Measurements from ENCODE around the gene MOV10. TPM values are rescaled to one million over a fixed set of nuclear protein-coding genes. Genes with fewer than 3 reads are reported as not detected.

The MOV10 gene, protein sequence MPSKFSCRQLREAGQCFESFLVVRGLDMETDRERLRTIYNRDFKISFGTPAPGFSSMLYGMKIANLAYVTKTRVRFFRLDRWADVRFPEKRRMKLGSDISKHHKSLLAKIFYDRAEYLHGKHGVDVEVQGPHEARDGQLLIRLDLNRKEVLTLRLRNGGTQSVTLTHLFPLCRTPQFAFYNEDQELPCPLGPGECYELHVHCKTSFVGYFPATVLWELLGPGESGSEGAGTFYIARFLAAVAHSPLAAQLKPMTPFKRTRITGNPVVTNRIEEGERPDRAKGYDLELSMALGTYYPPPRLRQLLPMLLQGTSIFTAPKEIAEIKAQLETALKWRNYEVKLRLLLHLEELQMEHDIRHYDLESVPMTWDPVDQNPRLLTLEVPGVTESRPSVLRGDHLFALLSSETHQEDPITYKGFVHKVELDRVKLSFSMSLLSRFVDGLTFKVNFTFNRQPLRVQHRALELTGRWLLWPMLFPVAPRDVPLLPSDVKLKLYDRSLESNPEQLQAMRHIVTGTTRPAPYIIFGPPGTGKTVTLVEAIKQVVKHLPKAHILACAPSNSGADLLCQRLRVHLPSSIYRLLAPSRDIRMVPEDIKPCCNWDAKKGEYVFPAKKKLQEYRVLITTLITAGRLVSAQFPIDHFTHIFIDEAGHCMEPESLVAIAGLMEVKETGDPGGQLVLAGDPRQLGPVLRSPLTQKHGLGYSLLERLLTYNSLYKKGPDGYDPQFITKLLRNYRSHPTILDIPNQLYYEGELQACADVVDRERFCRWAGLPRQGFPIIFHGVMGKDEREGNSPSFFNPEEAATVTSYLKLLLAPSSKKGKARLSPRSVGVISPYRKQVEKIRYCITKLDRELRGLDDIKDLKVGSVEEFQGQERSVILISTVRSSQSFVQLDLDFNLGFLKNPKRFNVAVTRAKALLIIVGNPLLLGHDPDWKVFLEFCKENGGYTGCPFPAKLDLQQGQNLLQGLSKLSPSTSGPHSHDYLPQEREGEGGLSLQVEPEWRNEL
- total RNA-seq: 30.3 and 50.4 TPM in 2 replicates

DNA sequence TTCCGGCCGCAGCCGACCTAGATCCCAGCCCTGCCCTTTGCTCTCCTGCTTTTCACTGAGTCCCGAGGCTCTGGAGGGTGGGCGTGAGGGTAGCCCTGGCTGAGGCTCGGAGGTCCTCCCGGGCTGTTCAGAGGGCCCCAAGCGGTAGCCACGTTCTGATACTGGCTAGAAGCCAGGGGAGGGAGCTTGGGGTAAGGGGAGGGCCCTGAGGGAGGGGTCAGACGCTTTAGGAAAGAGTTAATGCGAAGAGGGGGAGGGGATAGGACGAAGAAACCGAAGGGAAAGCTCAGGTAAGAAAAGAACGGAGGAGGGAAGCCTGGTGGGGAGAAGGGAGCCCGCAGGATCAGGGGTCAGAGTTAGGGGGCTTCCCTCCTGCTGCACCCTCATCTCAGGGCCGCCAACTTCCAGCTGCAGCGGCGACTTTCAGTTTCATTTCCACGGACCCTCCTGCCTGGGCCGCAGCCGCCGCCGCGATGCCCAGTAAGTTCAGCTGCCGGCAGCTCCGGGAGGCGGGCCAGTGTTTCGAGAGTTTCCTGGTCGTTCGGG, at the start of gene MOV10:
MOV10 (plus strand) TSS at position 220 of the 546 bp plus-strand sequence; CDS start at position 474, 254 bp downstream.

DNA sequence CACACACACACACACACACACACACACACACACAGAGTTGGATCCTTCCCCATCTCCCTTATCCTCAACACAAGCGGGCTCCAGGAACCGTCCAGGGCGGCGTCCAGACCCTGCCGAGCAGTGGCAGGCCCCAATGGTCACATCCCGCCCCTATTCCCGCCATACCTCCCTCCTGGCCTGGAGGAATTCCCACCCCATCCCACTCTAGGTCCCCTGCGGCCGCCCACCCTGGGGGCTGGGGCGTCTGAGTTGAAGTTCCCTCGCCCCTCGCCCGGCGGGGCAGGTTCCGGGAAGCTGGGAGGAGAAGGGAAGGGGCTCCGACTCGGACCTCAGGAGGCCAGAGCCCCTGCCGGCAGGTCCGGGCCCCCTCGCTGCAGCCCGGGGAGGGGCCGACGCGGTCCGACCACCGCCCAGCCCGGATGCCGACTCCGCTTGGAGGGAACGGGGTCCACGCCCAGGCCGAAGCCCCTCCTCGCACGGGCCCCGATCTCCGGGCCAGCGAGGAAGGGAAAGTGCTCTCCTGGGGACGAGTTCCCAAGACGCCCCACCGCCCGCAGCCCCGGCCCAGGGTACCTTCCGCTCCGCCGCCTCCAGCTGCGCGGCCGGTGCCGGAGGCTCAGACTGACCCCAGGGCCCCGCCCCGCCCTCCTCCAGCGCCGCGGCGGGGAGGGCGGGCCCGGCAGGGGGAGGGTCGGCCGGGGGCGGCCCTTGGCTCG, 32.2 kb downstream of the MOV10 start, which contains the start of gene RHOC:
RHOC (minus strand) TSS at position 623 of the 716 bp plus-strand sequence. CDS start 3,328 bp downstream, outside the sequence.

DNA sequence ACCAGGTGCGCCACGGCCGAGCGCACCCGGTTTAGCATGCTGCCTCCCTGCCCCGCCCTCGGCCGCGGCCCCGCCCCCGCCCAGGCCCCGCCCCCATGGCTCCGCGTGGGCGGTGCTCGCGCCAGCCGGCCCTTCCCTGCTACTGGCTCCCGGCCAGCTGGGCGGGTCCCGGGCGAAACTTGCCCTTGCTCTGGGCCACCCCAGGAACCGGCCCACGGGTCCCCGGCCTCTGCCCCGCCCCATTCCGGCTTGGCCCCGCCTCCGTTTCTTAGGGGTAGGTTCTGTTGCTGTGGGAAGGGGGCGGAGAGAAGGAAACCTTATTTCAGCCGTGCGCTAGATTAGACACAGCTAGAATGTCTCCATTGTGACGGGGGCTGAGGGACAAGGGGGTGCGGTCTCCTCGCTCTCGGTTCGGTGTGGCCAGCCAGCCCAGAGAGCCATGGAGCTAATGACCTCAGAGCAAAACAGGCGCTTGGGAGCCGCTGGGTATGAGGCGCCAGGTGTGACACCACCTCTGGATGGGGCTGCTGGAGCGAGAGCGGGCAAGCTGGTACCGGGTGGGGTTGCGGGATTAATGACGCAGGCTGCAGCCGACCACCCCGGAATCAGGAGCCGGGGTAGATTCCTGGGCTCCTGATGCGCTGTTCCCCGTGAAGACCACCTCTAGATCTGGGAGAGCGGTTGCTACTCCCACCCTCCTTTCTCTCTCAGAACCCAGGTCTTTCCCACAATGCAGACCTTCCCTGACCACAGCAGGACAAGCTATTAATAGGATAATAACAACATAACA, 41.0 kb downstream of the MOV10 start, which contains the start of gene PPM1J:
PPM1J (minus strand) TSS at position 69 of the 790 bp plus-strand sequence; CDS start at position 38, 31 bp downstream.

Other genes with a start within 250 kb of the MOV10 start
- 0.18 and 1.3 TPM in 2 replicates for gene WNT2B, start 165.7 kb upstream of the MOV10 start, total RNA-seq
- gene ST7L, start 55.5 kb upstream of the MOV10 start, total RNA-seq: 4.9 and 11.5 TPM in 2 replicates
- 168 and 191 TPM in 2 replicates for gene CAPZA1, start 54.8 kb upstream of the MOV10 start, total RNA-seq
- gene RHOC, start 32.5 kb downstream of the MOV10 start, total RNA-seq: 519 and 524 TPM in 2 replicates
- gene PPM1J, start 40.7 kb downstream of the MOV10 start, total RNA-seq: 0.81 and 0.90 TPM in 2 replicates

Measured in cardiac atrium fibroblast (primary cell).